Measurements from ENCODE around the gene VPS13D.

VPS13D gene, protein sequence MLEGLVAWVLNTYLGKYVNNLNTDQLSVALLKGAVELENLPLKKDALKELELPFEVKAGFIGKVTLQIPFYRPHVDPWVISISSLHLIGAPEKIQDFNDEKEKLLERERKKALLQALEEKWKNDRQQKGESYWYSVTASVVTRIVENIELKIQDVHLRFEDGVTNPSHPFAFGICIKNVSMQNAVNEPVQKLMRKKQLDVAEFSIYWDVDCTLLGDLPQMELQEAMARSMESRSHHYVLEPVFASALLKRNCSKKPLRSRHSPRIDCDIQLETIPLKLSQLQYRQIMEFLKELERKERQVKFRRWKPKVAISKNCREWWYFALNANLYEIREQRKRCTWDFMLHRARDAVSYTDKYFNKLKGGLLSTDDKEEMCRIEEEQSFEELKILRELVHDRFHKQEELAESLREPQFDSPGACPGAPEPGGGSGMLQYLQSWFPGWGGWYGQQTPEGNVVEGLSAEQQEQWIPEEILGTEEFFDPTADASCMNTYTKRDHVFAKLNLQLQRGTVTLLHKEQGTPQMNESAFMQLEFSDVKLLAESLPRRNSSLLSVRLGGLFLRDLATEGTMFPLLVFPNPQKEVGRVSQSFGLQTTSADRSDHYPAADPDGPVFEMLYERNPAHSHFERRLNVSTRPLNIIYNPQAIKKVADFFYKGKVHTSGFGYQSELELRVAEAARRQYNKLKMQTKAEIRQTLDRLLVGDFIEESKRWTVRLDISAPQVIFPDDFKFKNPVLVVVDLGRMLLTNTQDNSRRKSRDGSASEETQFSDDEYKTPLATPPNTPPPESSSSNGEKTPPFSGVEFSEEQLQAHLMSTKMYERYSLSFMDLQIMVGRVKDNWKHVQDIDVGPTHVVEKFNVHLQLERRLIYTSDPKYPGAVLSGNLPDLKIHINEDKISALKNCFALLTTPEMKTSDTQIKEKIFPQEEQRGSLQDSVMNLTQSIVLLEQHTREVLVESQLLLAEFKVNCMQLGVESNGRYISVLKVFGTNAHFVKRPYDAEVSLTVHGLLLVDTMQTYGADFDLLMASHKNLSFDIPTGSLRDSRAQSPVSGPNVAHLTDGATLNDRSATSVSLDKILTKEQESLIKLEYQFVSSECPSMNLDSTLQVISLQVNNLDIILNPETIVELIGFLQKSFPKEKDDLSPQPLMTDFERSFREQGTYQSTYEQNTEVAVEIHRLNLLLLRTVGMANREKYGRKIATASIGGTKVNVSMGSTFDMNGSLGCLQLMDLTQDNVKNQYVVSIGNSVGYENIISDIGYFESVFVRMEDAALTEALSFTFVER (N-terminal part only)

DNA sequence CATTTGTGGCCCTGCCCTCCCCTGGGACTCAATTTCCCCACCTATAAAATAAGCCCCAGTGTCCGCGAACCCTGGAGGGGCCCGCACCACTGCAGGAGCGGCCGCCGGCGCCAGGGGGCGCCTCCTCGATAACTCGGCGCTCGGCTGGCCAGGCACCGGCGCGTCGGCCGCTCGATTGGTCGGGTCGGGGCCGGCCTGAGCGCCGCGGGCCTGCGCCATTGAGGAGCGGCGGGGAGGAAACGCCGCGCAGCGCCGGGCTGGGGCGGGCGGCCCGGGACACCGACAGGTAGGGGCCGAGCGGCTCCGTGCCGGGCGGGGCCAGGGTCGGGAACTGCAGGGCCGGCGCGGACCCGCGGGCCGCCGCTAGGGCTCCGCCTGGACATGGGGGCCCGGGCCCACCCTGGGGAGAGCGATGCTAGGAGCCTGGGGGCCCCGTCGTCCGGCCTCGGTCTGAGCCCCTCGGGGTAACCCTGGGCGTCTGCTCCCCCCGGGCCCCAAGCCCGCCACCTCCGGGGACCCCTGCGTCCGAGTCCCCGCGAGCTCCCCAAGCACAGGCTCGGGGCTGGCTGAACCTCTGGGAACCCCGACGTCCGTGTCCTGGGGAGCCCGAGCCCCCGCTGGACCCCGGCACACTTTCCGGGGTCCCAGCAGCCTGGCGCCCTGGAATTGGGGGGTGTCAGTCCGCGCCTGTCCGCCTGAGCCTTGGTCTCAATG is at the start of gene VPS13D:
Gene VPS13D (plus strand): TSS at position 196 of the 714 bp plus-strand sequence. CDS start 4,237 bp downstream, outside the sequence.
- DNase-seq: peak; percentile 87

DNA sequence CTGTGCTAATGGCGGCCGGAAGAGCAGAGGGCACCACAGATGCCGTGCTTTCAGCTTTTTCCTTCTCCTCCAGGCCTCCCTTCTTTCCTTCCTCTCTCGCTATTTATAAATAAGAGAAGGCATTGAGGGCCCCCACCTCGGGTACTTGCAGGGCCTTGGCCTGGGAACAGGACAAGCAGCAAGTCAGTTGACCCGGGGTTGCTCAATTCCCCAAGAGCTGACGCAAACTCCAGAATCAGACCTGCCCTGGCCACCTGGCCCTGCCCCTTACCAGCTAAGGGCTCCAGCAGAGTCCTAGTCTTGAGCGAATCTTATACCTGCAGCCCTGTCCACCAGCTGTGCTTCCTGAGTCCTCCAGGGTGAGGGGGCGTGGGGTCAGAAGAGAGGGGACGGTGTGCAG is 49.5 kb upstream of the VPS13D start:
- no peak for DNase-seq

DNA sequence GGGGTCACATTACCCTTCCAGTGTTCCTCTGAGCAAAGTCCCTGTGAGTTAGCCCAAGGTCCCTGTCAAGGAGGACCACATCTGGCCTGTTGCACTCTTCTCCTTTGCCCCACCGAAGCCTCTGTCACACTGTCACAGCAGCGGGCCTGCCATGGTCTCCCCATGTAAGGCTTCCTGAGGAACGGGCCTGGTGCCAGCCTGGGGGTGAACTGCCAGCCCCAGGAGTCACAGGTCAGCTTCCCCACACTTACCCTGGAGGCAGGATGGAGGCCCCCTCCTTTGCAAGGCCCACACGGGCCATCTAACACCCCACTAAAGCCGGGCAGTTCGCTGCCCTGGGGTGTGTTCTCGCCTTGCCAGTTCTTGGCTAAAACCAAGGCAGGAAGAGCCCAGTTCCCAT is 48.9 kb upstream of the VPS13D start:
- DNase-seq: no peak

DNA sequence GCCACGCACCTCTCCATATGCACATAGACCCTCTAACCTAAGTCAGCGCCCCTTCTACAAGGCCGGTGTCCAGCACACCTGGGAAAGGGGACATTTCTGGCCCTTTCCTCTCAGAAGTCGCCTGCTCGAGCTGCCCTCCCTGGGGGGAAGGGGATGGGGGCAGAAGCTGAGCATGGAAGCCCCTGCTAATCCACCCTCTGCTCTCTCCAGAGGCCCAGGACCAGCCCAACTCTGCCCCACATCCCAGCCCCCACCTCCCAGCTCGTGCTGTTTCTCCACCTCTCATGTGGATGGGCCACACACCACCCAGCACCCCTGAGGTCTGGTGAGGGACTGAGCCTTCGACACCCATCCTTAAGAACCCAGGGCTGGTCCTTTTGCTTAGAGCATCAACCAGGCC is 48.3 kb upstream of the VPS13D start:
- DNase-seq: no peak

DNA sequence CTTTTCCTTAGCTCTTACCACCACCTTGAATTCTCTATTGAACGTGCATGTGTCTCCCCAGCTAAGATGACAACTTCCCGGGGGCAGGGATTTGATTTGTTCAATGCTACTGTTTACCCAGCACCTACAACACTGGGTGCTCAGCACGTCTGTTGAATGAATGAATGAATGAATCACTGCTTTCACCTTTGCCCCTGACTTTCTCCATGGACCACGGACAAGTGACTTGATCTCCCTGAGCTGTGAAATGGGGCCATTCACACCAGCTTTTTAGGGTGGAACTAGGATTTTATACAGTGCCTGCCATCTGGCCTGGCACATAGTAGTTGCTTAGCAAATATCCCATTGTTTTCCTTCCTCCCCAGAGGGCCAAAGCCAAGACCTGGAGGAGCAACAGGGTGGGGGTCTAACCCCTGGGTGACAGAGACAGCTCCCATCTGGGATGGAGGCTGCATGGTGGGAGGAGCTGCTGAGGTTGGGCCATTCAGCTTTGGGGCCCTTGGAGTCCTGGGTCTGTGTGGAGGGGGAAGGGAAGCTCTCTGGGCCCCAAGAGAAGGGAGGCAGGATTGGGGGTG is 47.3 kb upstream of the VPS13D start:
- DNase-seq: no peak

DNA sequence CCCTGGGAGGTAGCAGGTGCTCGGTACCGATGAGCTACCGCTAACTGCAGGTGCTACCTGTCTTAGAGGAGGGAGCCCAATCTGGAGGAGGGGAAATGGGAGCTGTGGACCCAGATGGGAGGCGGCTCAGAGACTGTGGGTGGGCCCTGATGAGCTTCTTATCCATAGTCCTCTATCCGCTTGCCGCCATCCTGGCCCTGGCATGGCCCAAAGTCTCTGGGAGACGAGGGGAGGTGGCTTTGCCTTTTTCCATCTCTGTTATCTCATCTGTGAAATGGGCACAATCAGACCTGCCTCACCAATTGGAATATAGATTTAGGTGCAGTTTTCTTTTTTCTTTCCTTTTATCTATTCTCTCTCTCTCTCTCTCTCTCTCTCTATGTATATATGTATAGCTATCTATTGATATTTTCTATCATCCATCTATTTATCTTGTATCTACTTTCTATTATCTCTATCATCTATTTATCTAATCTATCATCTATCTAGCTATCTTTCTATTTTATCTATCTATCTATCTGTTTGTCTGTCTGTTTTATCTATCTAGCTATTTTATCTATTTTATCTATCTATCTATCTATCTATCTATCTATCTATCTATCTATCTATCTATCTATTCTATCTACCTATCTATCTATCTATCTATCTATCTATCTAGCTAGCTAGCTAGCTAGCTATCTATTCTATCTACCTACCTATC is 46.6 kb upstream of the VPS13D start:
- DNase-seq: no peak

DNA sequence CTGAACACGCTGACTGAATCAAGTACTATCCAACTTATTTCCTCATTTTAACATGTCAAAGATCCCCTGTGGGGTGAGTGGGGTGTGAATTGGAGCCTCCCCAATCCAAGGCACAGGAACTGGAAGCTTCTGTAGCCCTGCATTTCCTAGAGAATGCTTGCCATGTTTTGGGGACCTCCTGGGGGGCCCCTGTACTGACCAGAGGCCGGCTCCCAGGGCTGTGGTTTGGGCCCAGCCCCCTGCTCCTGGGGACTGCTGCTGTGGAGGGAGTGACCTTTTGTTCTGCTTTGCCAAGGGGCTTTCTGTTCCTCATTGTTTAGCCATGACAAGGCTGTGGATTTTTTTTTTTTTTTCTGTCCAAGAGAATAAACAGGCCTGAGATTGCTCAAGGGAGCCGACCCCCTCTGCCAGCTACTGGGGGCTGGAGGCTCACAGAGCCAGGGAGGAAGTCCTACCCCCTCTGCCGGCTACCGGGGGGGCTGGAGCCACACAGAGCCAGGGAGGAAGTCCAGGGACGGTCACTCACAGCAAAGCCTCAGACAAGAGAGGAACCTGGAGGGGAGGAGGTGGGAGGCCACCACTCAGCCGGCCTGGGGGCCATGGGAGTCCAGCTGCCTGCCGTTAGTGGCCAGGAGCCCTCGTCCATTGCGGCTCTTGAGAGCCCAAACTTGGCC is 45.7 kb upstream of the VPS13D start:
- DNase-seq: no peak

DNA sequence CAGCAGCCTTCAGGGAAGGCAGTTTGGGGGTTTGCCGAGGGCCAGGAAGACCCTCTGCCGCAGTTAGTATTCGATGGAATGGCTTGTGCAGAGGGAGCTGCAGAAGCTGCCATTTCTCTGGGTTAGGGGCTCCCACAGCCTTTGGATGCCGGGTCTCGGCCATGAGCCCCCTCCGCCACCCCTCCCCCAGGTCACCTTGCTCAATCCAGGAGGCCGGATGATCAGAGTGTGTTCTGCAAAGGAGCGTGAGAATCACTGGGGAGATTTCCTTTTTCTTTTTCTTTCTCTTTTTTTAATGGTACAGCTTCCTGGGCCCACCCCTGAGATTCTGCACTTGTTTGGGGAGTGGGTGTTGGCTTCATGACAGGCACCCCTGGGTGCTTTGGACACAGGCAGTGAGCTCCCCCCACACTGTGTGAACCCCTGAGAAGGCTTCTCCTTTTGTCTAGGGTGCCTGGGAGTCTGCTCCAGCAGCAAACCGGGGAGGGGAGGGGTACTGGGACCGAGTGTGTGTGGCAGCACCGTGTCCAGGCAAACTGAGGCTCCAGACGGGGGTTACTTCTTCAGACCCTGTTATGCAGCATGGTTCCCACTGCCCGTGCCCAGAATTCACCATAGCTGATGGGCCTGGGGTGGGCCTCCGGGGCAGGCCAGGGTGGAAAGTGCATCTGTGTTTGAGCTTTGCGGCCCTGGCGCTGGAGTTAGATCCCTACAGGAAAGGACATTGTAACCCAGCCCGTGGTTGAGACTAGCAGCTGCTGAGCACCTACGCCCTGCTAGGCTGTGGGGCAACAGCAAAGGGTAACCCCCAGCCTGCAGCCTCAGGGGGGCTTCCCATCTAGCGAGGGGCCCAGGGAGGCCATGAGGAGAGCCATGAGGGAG is 44.6 kb upstream of the VPS13D start:
- no peak for DNase-seq

DNA sequence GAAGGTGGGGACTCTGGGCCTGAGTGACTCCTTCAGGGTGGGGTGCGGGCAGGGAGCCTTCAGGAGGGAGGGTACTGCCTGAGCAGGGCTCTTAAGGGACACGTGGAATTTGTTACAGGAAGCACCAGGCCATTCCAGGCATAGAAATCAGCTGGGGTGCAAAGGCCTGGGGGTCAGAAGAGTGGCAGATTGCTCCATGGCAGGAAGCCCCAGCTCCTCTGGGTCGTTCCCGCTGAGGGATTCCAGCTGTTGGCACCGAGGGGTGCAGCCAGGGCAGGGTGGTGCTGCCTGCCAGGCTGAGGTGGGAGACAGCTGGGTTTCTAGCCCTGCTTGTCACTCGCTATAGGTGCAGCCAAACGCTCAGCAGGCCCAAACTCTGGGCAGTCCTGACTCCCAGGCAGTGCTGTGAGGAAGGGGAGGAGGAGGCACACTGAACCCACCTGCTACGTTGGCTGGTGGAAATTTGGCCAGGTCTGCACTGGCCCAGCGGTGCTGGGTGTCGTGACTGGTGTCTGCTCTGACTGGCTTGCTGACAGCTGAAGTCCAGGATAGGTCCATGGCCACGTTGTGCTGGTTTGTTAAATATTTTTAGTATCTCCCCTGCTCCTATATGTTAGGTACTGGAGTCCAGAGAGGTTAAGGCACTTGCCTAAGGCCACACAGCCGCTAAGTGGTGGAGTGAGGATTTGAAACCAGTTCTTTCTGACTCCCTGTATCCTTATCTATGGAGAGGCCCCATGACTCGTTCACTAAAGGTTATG is 43.7 kb upstream of the VPS13D start:
- DNase-seq: no peak

DNA sequence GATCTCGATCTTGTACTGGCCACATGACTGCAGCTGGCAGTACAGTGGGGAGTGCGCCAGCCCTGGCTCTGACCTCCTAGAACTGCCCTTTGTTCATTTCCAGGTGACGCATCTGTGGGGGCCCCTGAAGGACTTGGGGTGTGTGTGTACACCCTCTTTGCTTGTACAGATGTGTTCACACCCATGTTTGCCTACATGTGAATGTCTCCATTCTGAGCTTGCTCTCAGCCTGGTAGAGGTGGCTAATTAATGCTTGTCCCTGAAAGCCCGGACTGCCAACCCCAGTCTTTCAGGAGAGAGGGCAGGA is 43.2 kb upstream of the VPS13D start:
- DNase-seq: no peak

DNA sequence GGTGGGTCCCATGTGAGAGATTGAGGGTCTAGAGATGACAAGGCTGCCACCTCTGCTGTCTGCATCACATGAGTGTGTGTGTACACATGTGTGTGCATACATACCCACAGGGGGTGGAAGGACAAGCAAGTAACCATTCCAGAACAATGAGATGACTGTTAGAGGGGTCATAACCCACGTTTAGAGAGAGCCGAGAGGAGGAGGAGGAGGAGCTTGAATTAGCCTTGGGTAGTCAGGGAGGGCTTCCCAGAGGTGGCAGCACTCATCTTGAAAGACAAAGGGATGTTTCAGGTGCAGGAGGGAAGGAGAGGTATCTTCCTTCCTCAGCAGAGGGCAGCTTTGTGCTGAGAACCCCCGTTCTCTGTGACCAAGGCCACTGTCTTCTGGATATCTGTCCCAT is 41.7 kb upstream of the VPS13D start:
- no peak for DNase-seq

DNA sequence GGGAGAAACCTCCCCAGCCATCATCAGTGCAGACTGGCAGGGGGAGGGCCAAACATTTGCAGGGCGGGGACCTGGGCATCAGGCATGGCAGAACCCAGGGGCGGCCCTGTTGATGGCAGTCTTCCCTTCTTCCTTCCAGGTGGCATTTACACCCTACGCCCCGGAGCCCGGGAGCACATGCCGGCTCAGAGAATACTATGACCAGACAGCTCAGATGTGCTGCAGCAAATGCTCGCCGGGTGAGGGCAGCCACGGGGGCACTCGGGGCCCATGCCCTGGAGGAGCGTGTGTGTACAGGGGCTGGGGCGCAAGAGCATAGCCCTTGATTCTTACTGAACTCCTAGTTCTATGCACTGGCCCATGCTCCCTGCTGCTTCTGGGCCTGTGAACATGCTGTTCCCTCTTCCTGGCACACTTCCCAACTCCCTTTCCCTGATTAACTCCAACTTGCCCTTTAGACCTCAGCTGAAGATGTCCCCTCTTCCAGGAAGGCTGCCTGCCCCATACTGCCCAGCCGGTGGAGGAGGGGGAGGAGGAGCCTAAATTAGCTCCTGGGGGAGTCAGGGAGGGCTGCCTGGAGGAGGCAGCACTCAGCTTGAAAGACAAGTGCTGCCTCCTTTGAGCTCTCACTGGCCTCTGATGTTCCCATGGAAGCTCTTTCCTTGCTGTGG is 41.0 kb upstream of the VPS13D start:
- DNase-seq: no peak

DNA sequence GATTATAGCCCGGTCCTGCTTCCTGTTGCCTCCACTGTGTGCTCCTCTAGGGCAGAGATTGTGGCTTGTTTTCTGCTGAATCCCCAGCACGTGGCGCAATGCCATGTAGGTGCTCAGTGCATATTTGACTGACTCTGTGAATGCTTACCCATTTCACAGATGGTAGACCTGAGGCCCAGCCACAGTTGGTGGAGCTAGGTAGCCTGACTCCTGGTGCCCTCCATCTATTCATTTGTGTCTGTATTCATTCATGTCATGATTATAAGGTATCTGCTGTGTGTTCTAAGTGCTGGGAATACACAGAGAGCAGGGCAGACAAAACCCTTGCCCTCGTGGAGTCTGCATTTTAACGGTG is 40.5 kb upstream of the VPS13D start:
- no peak for DNase-seq

DNA sequence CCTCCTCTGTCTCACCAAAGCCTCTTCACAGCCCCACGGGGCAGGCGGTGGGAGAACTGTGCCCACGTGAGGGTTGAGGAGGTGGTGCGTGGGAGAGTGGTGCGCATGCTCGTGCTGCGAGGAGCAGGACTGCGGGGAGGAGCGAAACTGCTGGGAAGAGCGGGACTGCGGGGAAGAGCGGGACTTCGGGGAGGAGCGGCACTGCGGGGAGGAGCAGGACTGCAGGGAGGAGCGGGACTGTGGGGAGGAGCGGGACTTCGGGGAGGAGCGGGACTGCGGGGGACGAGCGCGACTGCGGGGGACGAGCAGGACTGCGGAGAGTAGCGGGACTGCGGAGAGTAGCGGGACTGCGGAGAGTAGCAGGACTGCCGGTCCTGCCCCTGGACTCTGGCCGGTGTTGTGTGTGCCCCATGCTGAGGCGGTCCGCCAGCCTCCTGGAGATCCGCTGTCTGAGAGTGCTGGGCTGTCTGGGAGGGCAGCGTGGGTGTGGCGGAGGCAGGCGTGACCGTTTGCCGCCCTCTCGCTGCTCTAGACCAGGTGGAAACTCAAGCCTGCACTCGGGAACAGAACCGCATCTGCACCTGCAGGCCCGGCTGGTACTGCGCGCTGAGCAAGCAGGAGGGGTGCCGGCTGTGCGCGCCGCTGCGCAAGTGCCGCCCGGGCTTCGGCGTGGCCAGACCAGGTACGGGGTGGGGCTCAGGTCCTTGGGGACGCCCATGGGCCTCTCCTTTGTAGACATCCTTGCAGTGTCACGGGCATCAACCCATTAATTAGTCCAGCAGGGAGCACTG is 38.4 kb upstream of the VPS13D start:
- no peak for DNase-seq

DNA sequence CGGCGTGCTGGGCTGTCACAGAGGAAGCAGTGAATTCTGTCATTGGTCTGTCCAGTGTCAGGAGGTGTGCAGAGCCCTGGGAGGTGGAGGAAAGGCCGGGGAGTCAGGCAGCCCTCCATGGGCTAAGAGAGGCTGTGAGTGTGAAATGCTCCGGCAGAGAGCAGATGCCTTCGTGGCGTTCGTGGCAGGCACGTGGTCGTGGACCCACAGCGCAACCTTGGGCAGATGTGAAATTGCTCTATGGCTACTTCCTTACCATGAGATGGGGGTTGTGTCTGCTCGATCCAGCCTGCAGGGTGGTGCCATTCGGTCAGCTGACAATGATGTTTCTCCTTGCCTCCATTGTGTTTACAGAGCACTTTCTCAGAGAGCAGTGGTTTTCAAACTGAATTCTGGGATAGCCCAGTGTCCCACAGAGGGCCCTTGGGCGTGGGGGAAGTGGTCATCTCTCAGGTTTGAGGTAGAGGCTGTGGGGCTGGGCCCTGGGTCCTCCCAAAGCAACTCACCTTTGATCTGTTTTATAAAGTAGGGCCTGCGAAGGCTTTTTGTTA is 35.1 kb upstream of the VPS13D start:
- no peak for DNase-seq

DNA sequence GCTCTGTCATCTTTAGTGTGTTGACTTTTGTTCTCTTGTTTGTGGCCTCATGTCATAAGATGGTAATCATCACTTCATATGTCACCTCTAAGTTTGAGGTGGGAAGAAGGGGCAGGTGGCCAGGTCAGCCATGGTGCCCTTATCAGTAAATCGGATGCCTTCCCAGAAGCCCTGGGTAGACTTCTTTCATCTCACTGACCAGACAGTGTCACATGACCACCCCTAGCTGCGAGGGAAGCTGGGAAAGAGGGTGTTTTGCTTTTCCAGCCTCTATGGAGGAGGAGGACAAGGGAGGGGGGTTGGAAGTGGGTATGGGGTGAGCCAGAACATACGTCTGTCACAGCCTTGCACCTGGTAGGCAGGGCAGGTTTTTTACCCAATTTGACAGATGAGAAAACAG is 34.4 kb upstream of the VPS13D start:
- no peak for DNase-seq

DNA sequence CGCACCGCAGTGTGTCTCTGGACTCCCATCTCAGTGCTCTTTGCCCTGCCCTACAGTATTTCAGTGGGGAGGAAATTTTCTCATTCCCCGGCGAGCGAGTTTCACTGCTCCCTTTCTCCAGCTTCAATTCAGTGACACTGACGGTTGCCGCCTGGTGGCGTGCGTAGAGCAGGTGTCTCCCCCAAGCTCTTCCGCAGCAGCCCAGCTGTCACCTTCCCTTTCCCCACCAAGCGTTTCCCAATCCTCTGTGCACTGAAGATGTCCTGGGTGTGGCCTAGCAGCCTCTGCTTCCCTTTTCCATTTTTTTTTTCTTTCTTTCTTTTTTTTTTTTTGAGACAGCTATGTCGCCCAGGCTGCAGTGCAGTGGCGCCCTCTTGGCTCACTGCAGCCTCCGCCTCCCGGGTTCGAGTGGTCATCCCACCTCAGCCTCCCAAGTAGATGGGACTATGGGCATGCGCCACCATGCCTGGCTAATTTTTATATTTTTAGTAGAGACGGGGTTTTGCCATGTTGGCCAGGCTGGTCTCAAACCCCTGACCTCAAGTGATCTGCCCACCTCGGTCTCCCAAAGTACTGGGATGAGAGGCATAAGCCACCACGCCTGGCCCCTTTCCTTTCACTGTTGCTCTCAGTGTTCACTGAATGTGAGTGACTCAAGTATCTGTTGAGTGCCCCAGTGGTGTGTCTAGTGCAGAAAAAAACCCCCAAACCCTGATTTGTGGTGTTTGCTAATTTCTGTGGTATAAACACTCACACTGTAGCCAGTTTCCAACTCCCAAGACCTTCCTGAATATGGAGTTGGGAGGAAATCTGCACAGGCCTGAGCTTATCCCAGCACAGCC is 33.0 kb upstream of the VPS13D start:
- DNase-seq: peak; percentile 82
